ENCODE data around the gene SEPTIN1.

The SEPTIN1 gene

GRCh38 chr16:30407102-30407803, 24.9 kb upstream of the SEPTIN1 start, which contains the start of gene ZNF771 (continued):
- TF ChIP-seq ZNF518A (tag by site-specific recombination; conservative IDR thresholded peaks at IDR 0.05; ENCODE audit: low read depth), result no peak; the same call in 1 of the 2 replicates
- TF ChIP-seq ZNF302 (tag by site-specific recombination; IDR thresholded peaks at IDR 0.05; ENCODE audit: low read depth), result no peak
- TF ChIP-seq ZNF26 (tag by site-specific recombination; IDR thresholded peaks at IDR 0.05), result no peak
- peak; percentile 92 for TF ChIP-seq ZFHX2 (tag by site-specific recombination; conservative IDR thresholded peaks at IDR 0.05)
- TF ChIP-seq ZNF280C (tag by site-specific recombination; IDR thresholded peaks at IDR 0.05), result no peak
- no peak for TF ChIP-seq ZNF837 (tag by site-specific recombination; IDR thresholded peaks at IDR 0.05)
- TF ChIP-seq, protein P1, sequence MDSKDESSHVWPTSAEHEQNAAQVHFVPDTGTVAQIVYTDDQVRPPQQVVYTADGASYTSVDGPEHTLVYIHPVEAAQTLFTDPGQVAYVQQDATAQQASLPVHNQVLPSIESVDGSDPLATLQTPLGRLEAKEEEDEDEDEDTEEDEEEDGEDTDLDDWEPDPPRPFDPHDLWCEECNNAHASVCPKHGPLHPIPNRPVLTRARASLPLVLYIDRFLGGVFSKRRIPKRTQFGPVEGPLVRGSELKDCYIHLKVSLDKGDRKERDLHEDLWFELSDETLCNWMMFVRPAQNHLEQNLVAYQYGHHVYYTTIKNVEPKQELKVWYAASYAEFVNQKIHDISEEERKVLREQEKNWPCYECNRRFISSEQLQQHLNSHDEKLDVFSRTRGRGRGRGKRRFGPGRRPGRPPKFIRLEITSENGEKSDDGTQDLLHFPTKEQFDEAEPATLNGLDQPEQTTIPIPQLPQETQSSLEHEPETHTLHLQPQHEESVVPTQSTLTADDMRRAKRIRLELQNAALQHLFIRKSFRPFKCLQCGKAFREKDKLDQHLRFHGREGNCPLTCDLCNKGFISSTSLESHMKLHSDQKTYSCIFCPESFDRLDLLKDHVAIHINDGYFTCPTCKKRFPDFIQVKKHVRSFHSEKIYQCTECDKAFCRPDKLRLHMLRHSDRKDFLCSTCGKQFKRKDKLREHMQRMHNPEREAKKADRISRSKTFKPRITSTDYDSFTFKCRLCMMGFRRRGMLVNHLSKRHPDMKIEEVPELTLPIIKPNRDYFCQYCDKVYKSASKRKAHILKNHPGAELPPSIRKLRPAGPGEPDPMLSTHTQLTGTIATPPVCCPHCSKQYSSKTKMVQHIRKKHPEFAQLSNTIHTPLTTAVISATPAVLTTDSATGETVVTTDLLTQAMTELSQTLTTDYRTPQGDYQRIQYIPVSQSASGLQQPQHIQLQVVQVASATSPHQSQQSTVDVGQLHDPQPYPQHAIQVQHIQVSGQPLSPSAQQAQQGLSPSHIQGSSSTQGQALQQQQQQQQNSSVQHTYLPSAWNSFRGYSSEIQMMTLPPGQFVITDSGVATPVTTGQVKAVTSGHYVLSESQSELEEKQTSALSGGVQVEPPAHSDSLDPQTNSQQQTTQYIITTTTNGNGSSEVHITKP (tag by site-specific recombination; IDR thresholded peaks at IDR 0.05), result peak; percentile 75
- TF ChIP-seq ZNF37A (tag by site-specific recombination; IDR thresholded peaks at IDR 0.05), result 0 out of 2 replicates have a peak, but pooled peaks have one; percentile 25
- TF ChIP-seq ZNF670 (tag by site-specific recombination; IDR thresholded peaks at IDR 0.05; ENCODE audit: low read depth), result no peak
- TF ChIP-seq, protein P2, sequence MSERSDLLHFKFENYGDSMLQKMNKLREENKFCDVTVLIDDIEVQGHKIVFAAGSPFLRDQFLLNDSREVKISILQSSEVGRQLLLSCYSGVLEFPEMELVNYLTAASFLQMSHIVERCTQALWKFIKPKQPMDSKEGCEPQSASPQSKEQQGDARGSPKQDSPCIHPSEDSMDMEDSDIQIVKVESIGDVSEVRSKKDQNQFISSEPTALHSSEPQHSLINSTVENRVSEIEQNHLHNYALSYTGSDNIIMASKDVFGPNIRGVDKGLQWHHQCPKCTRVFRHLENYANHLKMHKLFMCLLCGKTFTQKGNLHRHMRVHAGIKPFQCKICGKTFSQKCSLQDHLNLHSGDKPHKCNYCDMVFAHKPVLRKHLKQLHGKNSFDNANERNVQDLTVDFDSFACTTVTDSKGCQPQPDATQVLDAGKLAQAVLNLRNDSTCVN (tag by site-specific recombination; optimal IDR thresholded peaks at IDR 0.05), result peak; percentile 92
- no peak for TF ChIP-seq SETDB1 (IDR thresholded peaks at IDR 0.05; ENCODE audit: insufficient read length, low read length)
- peak; percentile 55 for TF ChIP-seq GLI4 (tag by site-specific recombination; IDR thresholded peaks at IDR 0.05)
- TF ChIP-seq KLF1 (tag by site-specific recombination; IDR thresholded peaks at IDR 0.05), result peak; percentile 95
- no peak for TF ChIP-seq GFI1B (tag by site-specific recombination; IDR thresholded peaks at IDR 0.05)
- TF ChIP-seq BCL11A (tag by site-specific recombination; IDR thresholded peaks at IDR 0.05; ENCODE audit: low read depth), result no peak; the same call in 1 of the 2 replicates
- no peak for TF ChIP-seq ZNF23 (tag by site-specific recombination; IDR thresholded peaks at IDR 0.05; ENCODE audit: borderline replicate concordance)
- TF ChIP-seq, protein P3, sequence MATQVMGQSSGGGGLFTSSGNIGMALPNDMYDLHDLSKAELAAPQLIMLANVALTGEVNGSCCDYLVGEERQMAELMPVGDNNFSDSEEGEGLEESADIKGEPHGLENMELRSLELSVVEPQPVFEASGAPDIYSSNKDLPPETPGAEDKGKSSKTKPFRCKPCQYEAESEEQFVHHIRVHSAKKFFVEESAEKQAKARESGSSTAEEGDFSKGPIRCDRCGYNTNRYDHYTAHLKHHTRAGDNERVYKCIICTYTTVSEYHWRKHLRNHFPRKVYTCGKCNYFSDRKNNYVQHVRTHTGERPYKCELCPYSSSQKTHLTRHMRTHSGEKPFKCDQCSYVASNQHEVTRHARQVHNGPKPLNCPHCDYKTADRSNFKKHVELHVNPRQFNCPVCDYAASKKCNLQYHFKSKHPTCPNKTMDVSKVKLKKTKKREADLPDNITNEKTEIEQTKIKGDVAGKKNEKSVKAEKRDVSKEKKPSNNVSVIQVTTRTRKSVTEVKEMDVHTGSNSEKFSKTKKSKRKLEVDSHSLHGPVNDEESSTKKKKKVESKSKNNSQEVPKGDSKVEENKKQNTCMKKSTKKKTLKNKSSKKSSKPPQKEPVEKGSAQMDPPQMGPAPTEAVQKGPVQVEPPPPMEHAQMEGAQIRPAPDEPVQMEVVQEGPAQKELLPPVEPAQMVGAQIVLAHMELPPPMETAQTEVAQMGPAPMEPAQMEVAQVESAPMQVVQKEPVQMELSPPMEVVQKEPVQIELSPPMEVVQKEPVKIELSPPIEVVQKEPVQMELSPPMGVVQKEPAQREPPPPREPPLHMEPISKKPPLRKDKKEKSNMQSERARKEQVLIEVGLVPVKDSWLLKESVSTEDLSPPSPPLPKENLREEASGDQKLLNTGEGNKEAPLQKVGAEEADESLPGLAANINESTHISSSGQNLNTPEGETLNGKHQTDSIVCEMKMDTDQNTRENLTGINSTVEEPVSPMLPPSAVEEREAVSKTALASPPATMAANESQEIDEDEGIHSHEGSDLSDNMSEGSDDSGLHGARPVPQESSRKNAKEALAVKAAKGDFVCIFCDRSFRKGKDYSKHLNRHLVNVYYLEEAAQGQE (tag by site-specific recombination; IDR thresholded peaks at IDR 0.05), result 0 out of 2 replicates have a peak, but pooled peaks have one; percentile 39
- TF ChIP-seq ZNF677 (tag by site-specific recombination; IDR thresholded peaks at IDR 0.05), result no peak
- TF ChIP-seq ZNF404 (tag by site-specific recombination; IDR thresholded peaks at IDR 0.05), result no peak
- no peak for TF ChIP-seq ZBTB7A (tag by site-specific recombination; IDR thresholded peaks at IDR 0.05; ENCODE audit: low read depth)

Data from HEK293 (cell line).